ACHN (cell line): ENCODE measurements around the gene ZNF774.
A peak's percentile ranks its signal among the peaks of the same experiment; 100 is the strongest.
"Not testable (repeated sequence)": the region's sequence is repeated elsewhere in the genome, so short reads cannot be mapped to it uniquely, and the experiment has no call there.

Source experiments
- DNase-seq: peaks from one replicate; pipeline ENCODE4 v3.0.0-alpha.2; 2015
- in situ Hi-C: cut with HindIII; loops from 2 replicates; pipeline ENCODE4 v1.10.0; 2017; ENCODE audit warnings: low sequenced_read_pairs, low pct_ligation_motif_present, low pct_unique_long_range_greater_than_20kb

ZNF774 gene

GRCh38 chr15:90340345-90340744, 11.7 kb upstream of the ZNF774 start:
- in situ Hi-C loops, result no loop called here

GRCh38 chr15:90343302-90343790, 8.7 kb upstream of the ZNF774 start:
- no peak for DNase-seq
- in situ Hi-C loops, result no loop called here

More at GRCh38 chr15:90340345-90340744, 11.7 kb upstream of the ZNF774 start:
- DNase-seq, result no peak

GRCh38 chr15:90344662-90345061, 7.4 kb upstream of the ZNF774 start:
- DNase-seq, result no peak
- in situ Hi-C loops, result no loop called here

GRCh38 chr15:90345857-90346256, 6.2 kb upstream of the ZNF774 start:
- in situ Hi-C loops, result no loop called here
- no peak for DNase-seq

GRCh38 chr15:90347431-90348065, 4.5 kb upstream of the ZNF774 start:
- DNase-seq, in situ Hi-C loops: not testable (repeated sequence)

GRCh38 chr15:90348456-90348855, 3.6 kb upstream of the ZNF774 start:
- DNase-seq, result no peak
- in situ Hi-C loops, result no loop called here

GRCh38 chr15:90349072-90349471, 3.0 kb upstream of the ZNF774 start:
- in situ Hi-C loops, result no loop called here
- no peak for DNase-seq

GRCh38 chr15:90349821-90350220, 2.3 kb upstream of the ZNF774 start:
- in situ Hi-C loops, result no loop called here
- no peak for DNase-seq

GRCh38 chr15:90351479-90352106, 491 bp upstream of the ZNF774 start:
- in situ Hi-C loops, result no loop called here
- DNase-seq, result no peak

GRCh38 chr15:90354986-90355385, 2.9 kb downstream of the ZNF774 start:
- in situ Hi-C loops, result no loop called here
- DNase-seq, result no peak

GRCh38 chr15:90358124-90359033, 6.3 kb downstream of the ZNF774 start:
- DNase-seq, result peak; percentile 52

GRCh38 chr15:90360746-90361145, 8.7 kb downstream of the ZNF774 start:
- DNase-seq, result no peak
- in situ Hi-C loops, result no loop called here

More at GRCh38 chr15:90358124-90359033, 6.3 kb downstream of the ZNF774 start:
- in situ Hi-C loops, result no loop called here

- DNase-seq, result peak; percentile 39
- in situ Hi-C loops, result no loop called here
These were observed 10.8 kb downstream of the ZNF774 start for GRCh38 chr15:90362936-90363212.

GRCh38 chr15:90364251-90364650, 12.2 kb downstream of the ZNF774 start:
- peak; percentile 74 for DNase-seq
- in situ Hi-C loops, result no loop called here

- no peak for DNase-seq
- in situ Hi-C loops, result no loop called here
These were observed 13.5 kb downstream of the ZNF774 start for GRCh38 chr15:90365414-90366055.

GRCh38 chr15:90367576-90367975, 15.5 kb downstream of the ZNF774 start:
- no peak for DNase-seq
- in situ Hi-C loops, result no loop called here

- no peak for DNase-seq
- in situ Hi-C loops, result no loop called here
These were observed 23.0 kb downstream of the ZNF774 start for GRCh38 chr15:90375071-90375470.

GRCh38 chr15:90376789-90377188, 24.7 kb downstream of the ZNF774 start:
- DNase-seq, result no peak
- in situ Hi-C loops, result no loop called here

GRCh38 chr15:90379263-90379662, 27.2 kb downstream of the ZNF774 start:
- in situ Hi-C loops, result no loop called here
- no peak for DNase-seq
